AG04450 (cell line): ENCODE results near the gene HCFC1. TPM values are rescaled to one million over a fixed set of nuclear protein-coding genes. Genes with fewer than 3 reads are reported as not detected.
"Not testable (repeated sequence)": the region's sequence is repeated elsewhere in the genome, so short reads cannot be mapped to it uniquely, and the experiment has no call there.

ENCODE experiments used
- CTCF ChIA-PET: fragments of 300-600, 350-600 bp; formaldehyde crosslinking; extraction: SDS; loops from one replicate; lab custom pipeline; 2022; ENCODE audit warnings: antibody characterized with exemption, inconsistent platforms; lab: Charles Lee
- POLR2A ChIA-PET: fragments of 350-600 bp; formaldehyde crosslinking; extraction: SDS; loops from one replicate; lab custom pipeline; 2021; ENCODE audit warnings: antibody characterized with exemption, inconsistent platforms; lab: Yijun Ruan, JAX
- DNase-seq: peaks from one replicate; pipeline ENCODE4 v3.0.0-alpha.2; 2011; ENCODE audit warnings: low read depth, low spot score
- H3K27ac ChIP-seq: one replicate; pipeline ENCODE4 v1.5.1; 2012; ENCODE audit warnings: low read depth, low read length, control low read depth
- H3K27me3 ChIP-seq: one replicate; pipeline ENCODE4 v1.6.0; 2012; ENCODE audit warnings: low read length; ENCODE audit not compliant: control insufficient read depth, insufficient read depth
- H3K4me3 ChIP-seq: 2 replicates; pipeline ENCODE4 v1.5.1; 2011; ENCODE audit warnings: mild to moderate bottlenecking, low read depth, low read length, control low read depth
- H3K9me3 ChIP-seq: 2 replicates; pipeline ENCODE4 v1.5.1; 2012; ENCODE audit warnings: low read length; ENCODE audit not compliant: control insufficient read depth, insufficient read depth
- CTCF ChIP-seq: IDR thresholded peaks from 2 replicates; pipeline ENCODE4 v1.5.1; 2011; ENCODE audit warnings: low read depth, low read length, control low read depth, inconsistent platforms
- polyA plus RNA-seq: library from polyadenylated mRNA; depleted of rRNA; stranded (reverse); fragments of >200 nt; gene quantifications from 2 replicates; pipeline ENCODE4 v1.2.3, GENCODE V29; 2011

The HCFC1 gene
- polyA plus RNA-seq, 1 experiment: 2.7 TPM

DNA sequence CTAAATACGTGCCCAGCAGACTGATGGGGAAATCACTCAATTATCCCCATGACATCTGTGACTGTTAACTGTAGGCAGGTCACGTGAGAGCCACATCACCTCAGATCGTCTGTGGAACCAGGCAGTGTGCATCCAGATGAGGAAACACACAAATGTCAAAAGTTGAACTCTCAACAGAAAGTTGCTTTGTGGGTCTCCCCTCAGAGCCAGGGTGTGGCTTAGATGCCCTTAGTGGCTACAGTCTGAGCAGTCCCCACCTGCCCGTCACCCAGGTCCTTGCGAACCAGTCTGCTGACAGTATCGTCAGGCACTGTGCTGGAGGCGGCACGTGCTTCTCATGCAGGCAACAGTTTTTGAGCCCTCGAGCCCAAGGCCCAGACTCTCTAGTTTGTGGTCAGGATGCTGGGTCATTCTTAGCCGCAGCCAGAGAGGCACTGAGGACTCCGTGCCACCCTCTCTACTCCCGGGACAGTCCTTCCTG, 11.7 kb upstream of the HCFC1 start:
- POLR2A ChIA-PET: no interaction called here

GRCh38 chrX:153981771-153982533, 10.3 kb upstream of the HCFC1 start:
- CTCF ChIA-PET: interaction anchor here (0.6 kb wide), 1 partner anchor 110 kb away, joined by 5 read pairs; no protein-coding TSS in a partner anchor

More for the DNA sequence above, 11.7 kb upstream of the HCFC1 start:
- no peak overlapping the region for H3K27ac ChIP-seq
- no peak for TF ChIP-seq CTCF
- CTCF ChIA-PET: no interaction called here
- no peak overlapping the region for H3K4me3 ChIP-seq
- no peaks in the 10 kb centered on the region; the same call in 1 of the 2 replicates for H3K9me3 ChIP-seq
- no peaks in the 10 kb centered on the region for H3K27me3 ChIP-seq
- no peak for DNase-seq

DNA sequence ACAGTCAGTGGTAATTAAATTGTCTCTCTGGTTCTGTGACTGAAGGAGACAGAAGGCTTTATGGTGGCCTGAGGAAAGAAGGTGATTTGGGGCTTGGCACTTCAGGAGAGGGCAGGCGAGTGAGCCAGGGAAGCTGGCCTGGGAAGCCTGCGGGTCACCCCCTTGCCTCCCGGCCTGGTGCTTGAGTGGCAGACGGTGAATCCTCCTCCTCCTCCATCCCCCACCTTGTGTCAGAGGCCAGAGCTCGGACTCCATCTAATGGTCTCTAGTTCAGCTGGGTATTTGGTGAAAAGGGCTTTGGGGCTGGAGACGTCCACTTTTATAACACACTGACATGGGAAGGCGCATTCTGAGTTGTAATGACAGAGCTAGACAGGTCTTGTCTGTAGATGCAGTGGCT, 9.6 kb upstream of the HCFC1 start:
- ChIA-PET CTCF (interaction anchor here (0.6 kb wide), 2 partner anchors 111 to 230 kb away, joined by 3 to 5 read pairs; no protein-coding TSS in a partner anchor), POLR2A (no interaction called here)
- Histone ChIP-seq H3K4me3 (no peak overlapping the region), H3K27me3 (no peaks in the 10 kb centered on the region), H3K27ac (no peak overlapping the region), H3K9me3 (no peaks in the 10 kb centered on the region; the same call in 1 of the 2 replicates)
- DNase-seq: no peak
- no peak for TF ChIP-seq CTCF

More at GRCh38 chrX:153981771-153982533, 10.3 kb upstream of the HCFC1 start:
- no peak overlapping the region for H3K27ac ChIP-seq
- no peak for DNase-seq
- no peak overlapping the region for H3K4me3 ChIP-seq
- H3K27me3 ChIP-seq: no peaks in the 10 kb centered on the region
- no peaks in the 10 kb centered on the region; the same call in 1 of the 2 replicates for H3K9me3 ChIP-seq
- POLR2A ChIA-PET: no interaction called here
- no peak for TF ChIP-seq CTCF

- POLR2A ChIA-PET: interaction anchor here (0.7 kb wide), 1 partner anchor 9 kb away, joined by 7 read pairs; no protein-coding TSS in a partner anchor
- DNase-seq, CTCF ChIA-PET: not testable (repeated sequence)
These were observed 8.8 kb upstream of the HCFC1 start for GRCh38 chrX:153980394-153980793.

DNA sequence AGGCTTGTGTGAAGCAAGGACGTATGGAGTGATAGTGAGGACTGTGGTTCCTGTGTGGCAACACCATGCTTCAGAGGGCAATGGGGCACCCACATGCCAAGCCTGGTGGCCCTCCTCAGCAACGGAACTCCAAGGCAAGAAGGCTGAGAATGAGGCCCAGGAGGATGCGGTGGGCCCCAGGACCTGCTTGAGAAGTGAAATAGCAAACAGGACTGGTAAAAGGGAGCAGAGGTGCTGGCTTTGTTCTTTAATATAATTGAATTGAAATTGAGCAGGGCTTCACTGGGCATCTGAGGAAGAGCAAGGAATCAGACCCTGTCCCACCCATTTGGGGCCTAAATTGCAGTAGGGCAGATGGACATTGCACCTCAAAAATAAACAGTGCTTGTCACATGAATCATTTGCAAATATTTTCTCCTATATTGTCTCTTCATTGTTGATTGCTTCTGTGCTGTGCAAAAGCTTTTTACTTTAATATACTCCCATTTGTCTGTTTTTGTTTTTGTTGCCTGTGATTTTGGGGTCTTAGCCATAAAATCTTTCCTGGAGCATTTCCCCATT, 3.2 kb upstream of the HCFC1 start:
- Histone ChIP-seq H3K4me3 (no peak overlapping the region), H3K9me3 (no peaks in the 10 kb centered on the region; the same call in 1 of the 2 replicates), H3K27ac (no peak overlapping the region), H3K27me3 (no peaks in the 10 kb centered on the region)
- POLR2A ChIA-PET: no interaction called here
- DNase-seq: no peak
- CTCF ChIA-PET: interaction anchor here (0.6 kb wide), 1 partner anchor 400 kb away, joined by 3 read pairs; the partner anchor contains the start of gene FLNA
- no peak for TF ChIP-seq CTCF

More at GRCh38 chrX:153980394-153980793, 8.8 kb upstream of the HCFC1 start:
- not testable (repeated sequence) for H3K9me3 ChIP-seq, H3K27ac ChIP-seq, H3K4me3 ChIP-seq, H3K27me3 ChIP-seq
